Mucosa of gallbladder (tissue), 1 donor: Measurements from ENCODE around the gene TRAPPC3. TPM values are rescaled to one million over a fixed set of nuclear protein-coding genes. Genes with fewer than 3 reads are reported as not detected.
"Not testable (repeated sequence)": the region's sequence is repeated elsewhere in the genome, so short reads cannot be mapped to it uniquely, and the experiment has no call there.

Experiments used
- DNase-seq: peaks from one replicate; pipeline ENCODE4 v3.0.0-alpha.2; 2020; ENCODE audit warnings: low spot score
- total RNA-seq: library from RNA; stranded (reverse); gene quantifications from one replicate; pipeline ENCODE4 v1.2.1, GENCODE V29; 2021
- donor health status: DM: no; HTN: no; CAD: no.

Gene TRAPPC3
- total RNA-seq, 1 donor from 2014 or later, result 57.7 TPM

GRCh38 chr1:36166938-36167905, 17.9 kb upstream of the TRAPPC3 start:
- no peak for DNase-seq

- DNase-seq, result no peak
Observed at GRCh38 chr1:36166136-36166535, 16.9 kb upstream of the TRAPPC3 start.

- no peak for DNase-seq
Observed at GRCh38 chr1:36165145-36165544, 15.9 kb upstream of the TRAPPC3 start.

GRCh38 chr1:36164361-36164760, 15.1 kb upstream of the TRAPPC3 start:
- DNase-seq, result no peak

GRCh38 chr1:36163426-36163825, 14.1 kb upstream of the TRAPPC3 start:
- no peak for DNase-seq

GRCh38 chr1:36162680-36163239, 13.5 kb upstream of the TRAPPC3 start:
- no peak for DNase-seq

GRCh38 chr1:36161641-36162531, 12.6 kb upstream of the TRAPPC3 start:
- peak; percentile 35 for DNase-seq

- peak; percentile 54 for DNase-seq
Observed at GRCh38 chr1:36160949-36161485, 11.7 kb upstream of the TRAPPC3 start.

- no peak for DNase-seq
Observed at GRCh38 chr1:36160388-36160948, 11.2 kb upstream of the TRAPPC3 start.

- no peak for DNase-seq
Observed at GRCh38 chr1:36159614-36160387, 10.5 kb upstream of the TRAPPC3 start.

- DNase-seq, result not testable (repeated sequence)
Observed at GRCh38 chr1:36158827-36159252, 9.6 kb upstream of the TRAPPC3 start.

- DNase-seq, result no peak
Observed at GRCh38 chr1:36157973-36158826, 8.9 kb upstream of the TRAPPC3 start.

- DNase-seq, result no peak
Observed at GRCh38 chr1:36157115-36157903, 8.0 kb upstream of the TRAPPC3 start.

- DNase-seq, result peak; percentile 56
Observed at GRCh38 chr1:36156329-36157114, 7.2 kb upstream of the TRAPPC3 start.

- peak; percentile 83 for DNase-seq
Observed at GRCh38 chr1:36155408-36156328, 6.4 kb upstream of the TRAPPC3 start, which contains the start of gene MAP7D1. Gene MAP7D1, plus strand, starts transcription at chr1:36156160. Its CDS starts 258 bp downstream, at chr1:36156418.

GRCh38 chr1:36154765-36155407, 5.6 kb upstream of the TRAPPC3 start:
- no peak for DNase-seq
